ENCODE measurements around the gene GRB10.
"Not testable (repeated sequence)": the region's sequence is repeated elsewhere in the genome, so short reads cannot be mapped to it uniquely, and the experiment has no call there.

GRB10 gene

DNA sequence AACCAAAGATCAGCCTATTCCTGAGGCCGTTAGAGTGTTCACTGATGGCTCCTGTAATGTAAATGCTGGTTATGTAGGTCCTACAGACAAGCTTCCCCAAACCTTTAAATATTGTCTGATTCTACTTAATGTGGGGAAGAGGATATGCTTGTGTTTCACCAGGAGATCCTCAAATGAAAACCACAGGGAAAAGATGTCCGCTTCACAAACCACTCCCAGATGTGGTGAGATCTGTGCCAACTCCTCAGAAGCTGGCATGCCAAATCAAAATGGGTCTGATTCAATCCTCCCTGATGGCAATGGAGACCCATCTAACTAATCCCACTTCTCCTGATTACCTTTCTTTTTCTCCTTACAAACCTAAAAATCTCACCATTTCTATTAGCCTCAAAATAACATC lies 202.0 kb downstream of the GRB10 start:
- not testable (repeated sequence) for H3K4me3 ChIP-seq, H3K27ac ChIP-seq

DNA sequence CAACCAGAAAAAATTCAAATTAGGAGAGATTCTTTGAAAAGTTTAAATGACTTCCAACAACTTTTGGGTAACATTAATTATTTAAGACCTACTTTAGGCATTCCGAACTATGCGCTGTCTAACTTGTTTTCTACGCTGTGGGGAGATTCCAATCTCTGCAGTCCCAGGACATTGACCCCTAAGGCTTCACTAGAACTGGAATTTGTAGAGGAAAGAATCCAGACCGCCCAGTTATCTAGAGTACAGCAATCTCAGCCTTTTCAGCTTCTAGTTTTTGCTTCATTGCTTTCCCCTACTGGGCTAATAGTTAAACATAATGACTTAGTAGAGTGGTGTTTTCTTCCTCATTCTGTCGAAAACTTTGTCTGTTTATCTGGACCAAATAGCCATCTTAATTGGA lies 202.6 kb downstream of the GRB10 start:
- Histone ChIP-seq H3K27ac (no peak overlapping the region), H3K4me3 (no peak overlapping the region)

- not testable (repeated sequence) for H3K4me3 ChIP-seq, H3K27ac ChIP-seq
Measured at GRCh38 chr7:50578105-50578504, 204.6 kb downstream of the GRB10 start.

- H3K4me3 ChIP-seq: no peak overlapping the region
Measured at GRCh38 chr7:50577569-50577968, 205.1 kb downstream of the GRB10 start.

DNA sequence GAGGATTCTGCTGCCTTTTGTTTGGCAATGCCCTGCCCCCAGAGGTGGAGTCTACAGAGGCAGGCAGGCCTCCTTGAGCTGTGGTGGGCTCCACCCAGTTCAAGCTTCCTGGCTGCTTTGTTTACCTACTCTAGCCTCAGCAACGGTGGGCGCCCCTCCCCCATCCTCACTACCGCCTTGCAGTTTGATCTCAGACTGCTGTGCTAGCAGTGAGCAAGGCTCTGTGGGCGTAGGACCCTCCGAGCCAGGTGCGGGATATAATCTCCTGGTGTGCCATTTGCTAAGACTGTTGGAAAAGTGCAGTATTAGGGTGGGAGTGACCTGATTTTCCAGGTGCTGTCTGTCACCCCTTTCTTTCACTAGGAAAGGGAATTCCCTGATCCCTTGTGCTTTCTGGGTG lies 206.3 kb downstream of the GRB10 start:
- H3K4me3 ChIP-seq, H3K27ac ChIP-seq: not testable (repeated sequence)

More at GRCh38 chr7:50577569-50577968, 205.1 kb downstream of the GRB10 start:
- no peak overlapping the region for H3K27ac ChIP-seq

DNA sequence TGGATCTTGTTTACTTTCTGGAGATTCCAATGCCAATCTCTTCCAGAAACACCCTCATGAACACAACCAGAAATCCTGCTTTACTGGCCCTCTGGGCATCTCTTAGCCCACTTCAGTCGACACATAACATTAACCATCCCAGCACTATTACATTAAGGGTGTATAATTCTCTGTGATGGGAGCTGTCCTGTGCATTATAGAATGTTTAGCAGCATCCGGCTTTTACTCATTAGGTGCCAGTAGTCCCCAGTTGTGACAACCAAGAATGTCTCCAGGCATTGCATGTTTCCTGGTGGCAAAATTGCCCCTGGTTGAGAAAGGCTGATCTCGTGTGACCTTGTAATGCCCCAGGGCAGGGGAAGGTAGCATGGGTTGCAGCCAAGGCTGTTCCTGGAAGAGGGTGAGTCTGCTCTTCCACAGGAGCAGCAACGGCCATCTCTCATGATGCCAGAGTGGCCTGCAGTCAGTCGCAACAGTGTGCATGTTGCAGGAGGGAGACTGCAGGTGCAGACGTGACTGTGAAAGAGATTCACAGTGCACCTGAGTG lies 214.9 kb downstream of the GRB10 start:
- Histone ChIP-seq H3K4me3 (no peak overlapping the region), H3K27ac (no peak overlapping the region)

DNA sequence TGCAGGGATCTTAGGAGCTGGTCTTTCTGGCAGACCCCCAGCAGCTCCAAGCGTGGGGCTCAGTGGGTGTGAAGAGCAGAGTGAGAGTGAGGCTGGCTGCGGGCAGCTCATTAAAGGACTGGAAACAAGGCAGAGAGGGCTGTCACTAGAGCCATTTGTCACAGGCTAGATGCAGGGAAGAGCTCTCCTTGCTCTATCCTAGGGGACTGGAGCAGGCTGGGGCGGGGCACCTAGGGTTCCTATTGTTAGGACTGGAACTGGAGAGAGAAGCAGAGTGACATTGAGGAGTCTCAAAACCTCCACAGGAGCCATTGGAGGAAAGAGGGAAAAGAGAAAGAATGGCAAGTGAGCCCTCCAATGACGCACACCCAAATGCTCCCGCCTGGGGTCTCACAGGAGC lies 216.7 kb downstream of the GRB10 start:
- Histone ChIP-seq H3K4me3 (no peak overlapping the region), H3K27ac (no peak overlapping the region)

DNA sequence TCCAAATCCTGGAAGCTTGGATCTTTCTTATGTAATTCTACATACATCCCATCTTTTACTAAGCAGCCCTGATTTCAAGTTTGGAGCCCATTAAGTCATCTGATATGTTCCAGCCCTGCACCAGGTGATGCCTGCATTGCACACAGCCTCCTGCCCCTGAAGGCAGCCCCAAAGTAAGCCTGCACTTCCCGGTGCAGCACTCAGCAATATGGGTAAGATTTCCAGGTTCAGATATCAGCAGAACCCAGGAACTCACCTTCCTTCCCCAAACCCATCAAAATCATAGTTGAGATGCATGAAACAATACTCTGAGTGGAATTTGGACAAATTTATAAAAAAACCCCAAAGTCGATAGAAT lies 217.2 kb downstream of the GRB10 start:
- Histone ChIP-seq H3K27ac (no peak overlapping the region), H3K4me3 (no peak overlapping the region)

- H3K27ac ChIP-seq: no peak within 1 kb of the TSS
- no peak within 1 kb of the TSS for H3K4me3 ChIP-seq
Measured at GRCh38 chr7:50564640-50565558, 217.8 kb downstream of the GRB10 start, which contains the start of gene DDC. Gene DDC (minus strand): TSS chr7:50565405. CDS start chr7:50544085, 21,320 bp downstream.

- Histone ChIP-seq H3K27ac (no peak overlapping the region), H3K4me3 (no peak overlapping the region)
Measured at GRCh38 chr7:50564171-50564570, 218.5 kb downstream of the GRB10 start.

DNA sequence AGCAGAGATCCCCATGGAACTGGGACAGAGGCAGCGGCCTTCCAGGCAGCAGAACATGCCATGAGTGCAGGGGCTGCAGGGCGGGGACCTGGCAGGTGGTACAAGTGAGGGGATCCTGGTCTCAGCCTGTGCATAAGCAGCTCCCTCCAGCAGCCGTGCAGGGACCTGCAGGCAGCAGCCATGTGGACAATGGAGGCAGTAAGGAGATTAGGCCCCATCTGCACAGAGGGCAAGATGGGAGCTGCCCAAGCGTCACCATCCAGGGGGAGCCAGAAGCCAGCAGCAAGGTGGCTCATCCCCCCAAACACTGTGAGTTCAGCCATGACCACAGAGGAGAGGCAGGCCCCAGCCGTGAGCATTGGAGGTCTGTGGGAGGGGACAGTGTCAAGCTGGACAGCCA lies 220.6 kb downstream of the GRB10 start:
- H3K27ac ChIP-seq: no peak overlapping the region
- no peak overlapping the region for H3K4me3 ChIP-seq

DNA sequence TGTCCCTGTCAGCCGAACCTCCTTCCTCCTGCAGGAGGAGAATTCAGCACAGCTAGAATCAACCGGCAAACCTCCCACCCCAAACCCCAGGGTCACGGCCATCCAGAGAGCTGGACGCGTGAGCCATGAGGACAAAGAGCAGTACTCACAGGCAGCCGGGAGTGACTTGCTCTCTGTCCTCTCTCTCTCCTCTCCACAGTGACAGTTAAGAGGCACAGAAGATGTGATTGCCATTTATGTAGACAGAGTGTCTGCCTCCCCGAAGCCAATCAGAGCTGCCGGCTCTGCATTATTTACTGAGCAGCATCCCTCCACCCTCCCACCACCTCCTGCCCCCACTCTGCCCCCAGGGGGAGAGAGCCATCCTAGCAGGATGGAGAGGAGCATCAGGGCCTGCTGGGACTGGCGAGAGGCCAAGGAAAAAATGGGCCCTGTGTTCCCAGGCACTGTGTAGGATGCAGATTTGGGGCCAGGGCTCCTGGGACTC lies 221.8 kb downstream of the GRB10 start:
- Histone ChIP-seq H3K27ac (no peak overlapping the region), H3K4me3 (no peak overlapping the region)

GRCh38 chr7:50559881-50560280 lies 222.8 kb downstream of the GRB10 start:
- Histone ChIP-seq H3K4me3 (no peak overlapping the region), H3K27ac (no peak overlapping the region)

- no peak overlapping the region for H3K4me3 ChIP-seq
- no peak overlapping the region for H3K27ac ChIP-seq
Measured at GRCh38 chr7:50558294-50559053, 224.2 kb downstream of the GRB10 start.

DNA sequence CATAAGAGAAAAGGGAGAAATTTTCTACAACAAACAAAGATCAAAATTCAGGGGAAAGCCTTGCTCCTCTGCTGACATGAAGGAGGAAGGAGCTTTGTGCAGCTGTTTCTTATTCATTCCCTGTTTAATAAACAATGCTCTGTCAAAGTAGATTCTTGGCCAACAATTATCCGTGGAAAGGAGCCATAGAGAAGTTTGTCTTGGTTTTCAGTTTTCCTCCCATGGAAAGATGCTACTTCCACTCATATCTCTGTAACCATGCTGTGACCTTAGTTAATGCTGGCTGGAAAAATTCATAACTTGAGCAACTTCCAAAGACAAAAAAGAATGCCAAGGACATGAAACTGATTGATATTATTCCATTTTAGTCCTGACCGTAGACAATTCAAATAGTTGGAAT lies 225.6 kb downstream of the GRB10 start:
- Histone ChIP-seq H3K27ac (no peak overlapping the region), H3K4me3 (no peak overlapping the region)

DNA sequence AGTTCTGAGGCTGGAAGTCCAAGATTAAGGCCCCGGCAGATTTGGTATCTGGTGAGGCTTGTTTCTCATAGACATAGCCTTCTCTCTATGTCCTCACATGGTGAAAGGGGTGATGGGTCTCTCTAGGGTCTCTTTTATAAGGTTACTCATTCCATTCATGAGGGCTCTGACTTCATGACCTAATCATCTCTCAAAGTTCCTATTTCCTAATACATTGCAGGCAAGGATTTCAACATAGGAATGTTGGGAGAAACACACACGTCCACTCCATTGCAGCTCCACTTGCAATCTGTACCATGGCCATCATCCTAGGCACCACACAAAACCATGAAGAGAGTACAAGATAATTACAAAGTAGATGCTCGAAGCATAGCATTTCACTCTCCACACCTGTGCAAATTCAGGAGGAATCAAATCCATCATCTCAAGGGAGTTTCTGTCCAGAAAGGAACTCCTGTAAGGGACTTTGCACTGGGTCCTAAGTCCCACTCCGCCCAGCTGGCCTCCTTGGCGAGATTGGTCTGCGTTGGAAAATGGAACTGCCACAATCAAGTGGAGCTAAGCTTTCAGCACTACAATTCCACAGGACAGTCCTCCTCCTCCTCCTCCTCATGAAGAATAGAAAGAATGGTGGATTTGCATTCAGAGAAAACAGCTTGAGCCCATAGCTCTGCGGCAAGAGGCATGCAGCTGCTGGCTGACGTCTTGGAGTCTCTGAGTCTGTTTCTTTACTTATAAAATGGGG lies 226.3 kb downstream of the GRB10 start:
- no peak overlapping the region for H3K4me3 ChIP-seq
- H3K27ac ChIP-seq: no peak overlapping the region

- no peak overlapping the region for H3K27ac ChIP-seq
- no peak overlapping the region for H3K4me3 ChIP-seq
Measured at GRCh38 chr7:50555594-50556140, 227.0 kb downstream of the GRB10 start.

- H3K4me3 ChIP-seq: no peak overlapping the region
- no peak overlapping the region for H3K27ac ChIP-seq
Measured at GRCh38 chr7:50554431-50555322, 228.0 kb downstream of the GRB10 start.

DNA sequence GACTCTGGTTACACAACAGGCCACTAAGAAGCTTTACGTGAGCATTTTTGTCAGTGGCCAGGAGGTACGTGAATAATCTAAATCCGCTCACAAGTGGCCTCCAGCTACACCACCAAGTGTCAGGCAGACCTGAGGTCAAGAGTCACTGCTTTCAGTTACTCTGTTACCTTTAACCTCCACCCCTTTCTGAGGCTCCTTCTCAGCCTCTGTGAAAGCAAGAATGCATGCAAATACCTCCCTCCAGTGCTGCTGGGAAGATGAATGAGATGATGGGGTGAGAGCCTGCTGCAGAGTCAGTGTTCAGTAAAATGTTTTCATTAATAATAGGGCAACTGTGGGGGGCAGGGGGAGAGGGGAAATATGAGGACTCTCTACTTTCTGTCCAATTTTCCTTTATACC lies 228.7 kb downstream of the GRB10 start:
- no peak overlapping the region for H3K4me3 ChIP-seq
- no peak overlapping the region for H3K27ac ChIP-seq

All from skin epidermis (tissue), 12 donors.